Effector CD8-positive, alpha-beta T cell (primary cell): ENCODE results near the gene UBE2Q1.
A peak's percentile ranks its signal among the peaks of the same experiment; 100 is the strongest.

Experiments
- DNase-seq: peaks from one replicate; lab custom pipeline; 2025; lab: John Stamatoyannopoulos, UW

Gene UBE2Q1

DNA sequence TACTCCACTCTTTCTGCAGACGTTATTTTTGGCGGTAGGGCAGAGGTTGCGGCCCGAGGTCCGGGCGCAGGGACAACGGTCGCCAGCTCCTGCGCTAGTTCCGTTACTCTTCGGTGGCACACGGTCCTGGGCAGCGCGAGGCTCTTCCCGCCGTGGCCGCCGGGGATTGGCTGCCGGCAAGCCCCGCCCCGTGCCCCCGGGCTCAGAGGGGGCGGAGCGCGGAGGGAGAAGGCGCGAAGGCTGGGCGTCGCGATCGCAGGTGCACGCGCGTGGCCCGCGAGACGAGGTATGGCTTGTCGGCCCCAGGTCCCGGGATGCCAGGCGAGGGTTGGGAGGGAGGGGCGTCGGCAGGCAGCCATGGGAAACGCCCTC lies 55.7 kb downstream of the UBE2Q1 start:
- DNase-seq = no peak

DNA sequence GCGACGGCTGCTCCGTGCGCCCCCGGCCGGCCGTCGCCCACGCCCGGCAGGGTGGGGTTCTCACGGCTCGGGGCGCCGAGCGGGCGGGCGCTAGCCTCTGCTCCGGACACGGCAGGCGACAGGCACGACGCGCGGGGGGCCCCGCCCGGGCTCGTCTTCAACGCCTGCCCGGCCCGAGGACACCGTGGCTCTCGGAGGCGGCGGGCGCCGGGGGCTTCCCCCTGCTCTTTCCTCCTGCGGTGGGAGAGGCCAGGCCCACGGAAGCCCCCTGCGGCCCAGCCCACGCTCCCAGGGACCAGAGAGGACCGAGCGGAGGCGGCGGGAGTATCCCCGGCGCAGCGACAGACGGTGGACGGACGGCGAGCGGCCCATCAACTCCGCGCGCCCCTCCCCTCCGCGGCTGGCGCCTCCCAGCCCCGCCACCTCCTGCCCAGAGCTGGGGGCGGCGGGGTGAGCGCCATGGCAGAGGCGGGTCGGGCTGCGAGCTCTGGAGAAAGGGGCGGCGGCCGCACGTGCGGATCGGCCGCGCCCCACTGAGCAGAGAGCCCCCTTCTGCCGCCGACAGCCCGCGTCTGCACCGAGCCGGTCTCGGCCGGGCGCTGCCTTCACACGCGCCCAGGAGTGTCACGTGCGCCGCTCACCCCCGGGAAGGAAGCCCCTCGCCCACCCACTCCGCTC lies 56.3 kb downstream of the UBE2Q1 start, which contains the start of the genes SHE and TDRD10:
Gene SHE (minus strand): TSS at position 347 of the 678 bp plus-strand sequence. CDS start 386 bp downstream, outside the sequence.
Gene TDRD10 (plus strand): TSS at position 154 of the 678 bp plus-strand sequence. CDS start 4,685 bp downstream, outside the sequence.
- DNase-seq = peak; percentile 3

DNA sequence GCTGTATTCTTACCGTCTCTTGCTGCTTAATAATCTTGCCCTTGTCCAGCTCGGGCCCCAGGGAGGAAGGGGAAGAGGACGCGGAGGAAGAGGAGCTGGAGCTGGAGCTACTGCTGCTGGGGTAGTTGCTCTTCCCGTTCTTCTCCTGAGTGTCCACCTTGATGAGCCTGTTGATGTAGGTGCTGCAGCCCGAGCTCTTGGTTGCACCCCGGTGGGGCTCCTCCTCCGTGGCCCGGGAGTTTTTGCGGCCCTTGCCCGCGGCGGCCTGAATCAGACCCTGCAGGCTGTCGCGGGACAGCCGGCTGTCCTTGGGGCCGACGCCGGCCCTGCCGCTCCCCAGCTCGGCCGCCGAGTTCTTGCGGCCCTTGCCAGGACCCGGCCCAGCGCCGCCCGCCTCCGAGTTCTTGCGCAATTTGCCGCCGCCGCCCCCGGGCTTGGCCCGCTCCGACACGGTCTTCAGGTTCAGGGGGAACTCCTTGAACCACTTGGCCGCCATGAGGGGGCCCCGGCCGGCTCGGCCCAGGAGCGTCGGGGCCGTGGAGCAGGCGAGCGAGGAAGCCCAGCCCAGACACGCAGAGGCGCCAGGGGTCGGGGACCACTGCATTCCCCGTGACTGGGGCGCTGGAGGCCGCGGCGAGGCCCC lies 56.9 kb downstream of the UBE2Q1 start:
- no peak for DNase-seq

DNA sequence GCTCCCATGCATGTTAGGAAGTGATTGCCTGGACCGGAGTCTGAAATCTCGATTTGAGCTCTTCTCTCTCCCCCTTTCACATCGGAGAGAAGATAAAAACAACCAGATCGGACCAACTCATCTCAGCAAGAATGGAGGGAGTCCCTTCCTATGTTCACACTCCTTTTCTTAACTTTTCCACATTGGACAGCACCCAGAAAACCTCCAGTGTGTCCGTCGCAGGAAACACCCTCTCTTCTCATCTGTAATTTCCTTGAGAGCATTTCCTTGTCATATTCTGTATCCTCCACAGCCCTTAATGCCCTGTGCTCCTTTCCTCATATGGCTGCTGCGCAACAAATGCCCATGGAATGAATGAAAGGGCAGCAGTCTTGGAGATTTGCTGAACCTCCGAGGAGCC lies 57.9 kb downstream of the UBE2Q1 start:
- no peak for DNase-seq

DNA sequence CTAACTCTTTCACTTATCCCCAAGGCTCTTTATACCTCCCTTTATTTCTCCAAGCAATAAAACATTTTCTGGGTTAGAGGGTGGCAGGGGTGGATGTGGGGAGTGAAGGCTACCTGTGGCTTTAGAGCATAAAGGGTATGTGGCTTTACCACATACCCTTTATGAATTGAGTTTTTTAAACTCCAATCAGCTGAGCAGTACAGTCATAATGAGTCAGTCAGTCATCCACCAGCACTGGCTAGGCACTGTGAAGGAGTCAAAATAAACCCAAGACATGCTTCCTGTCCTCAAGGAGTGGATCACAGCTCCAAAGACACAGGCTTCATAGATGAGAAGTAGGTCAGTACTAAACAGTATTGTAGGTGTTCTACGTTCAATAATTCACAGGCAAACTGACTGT lies 59.0 kb downstream of the UBE2Q1 start:
- no peak for DNase-seq
